HepG2 (cell line): Measurements from ENCODE around the gene RBM12. TPM values are rescaled to one million over a fixed set of nuclear protein-coding genes. Genes with fewer than 3 reads are reported as not detected.

Source experiments
- AKAP8 ChIP-seq: sonication (generic); formaldehyde crosslinking; IDR thresholded peaks from 2 replicates; pipeline ENCODE4 v1.5.1; 2020; ENCODE audit warnings: mild to moderate bottlenecking, missing genetic modification reagents
- CBX1 ChIP-seq: IDR thresholded peaks from one replicate; pipeline ENCODE4 v1.6.1; 2016; ENCODE audit warnings: antibody characterized with exemption, low read depth
- CBX2 ChIP-seq, 2 experiments: fragments of 200-600 bp in 1 of 2; sonication (generic); formaldehyde crosslinking in 1 of 2; IDR thresholded peaks; 2 replicates each; pipeline versions ENCODE4 v1.7.0 to v1.8.1; 2018 to 2022; ENCODE audit warnings: low read depth in 2 of 2, low read length in 1 of 2, mild to moderate bottlenecking in 1 of 2, missing genetic modification reagents in 1 of 2
- ELF1 ChIP-seq: sonication (generic); formaldehyde crosslinking; IDR thresholded peaks from 2 replicates; pipeline ENCODE4 v1.4.0; 2020; ENCODE audit warnings: missing genetic modification reagents
- KDM3A ChIP-seq: IDR thresholded peaks from 2 replicates; pipeline ENCODE4 v1.6.1; 2018; ENCODE audit warnings: low read depth, missing compliant biosample characterization
- KMT2B ChIP-seq: IDR thresholded peaks from 2 replicates; pipeline ENCODE4 v1.6.1; 2016; ENCODE audit warnings: missing genetic modification reagents, missing compliant biosample characterization
- MBD4 ChIP-seq: IDR thresholded peaks from 2 replicates; pipeline ENCODE4 v1.6.1; 2012; ENCODE audit warnings: low read length, inconsistent platforms, borderline replicate concordance
- MXI1 ChIP-seq: IDR thresholded peaks from 3 replicates; pipeline ENCODE4 v1.6.1; 2012; ENCODE audit warnings: low read depth, low read length, inconsistent platforms, borderline replicate concordance
- NFYC ChIP-seq: IDR thresholded peaks from 2 replicates; pipeline ENCODE4 v1.6.1; 2016; ENCODE audit warnings: missing genetic modification reagents, missing compliant biosample characterization
- RFX1 ChIP-seq: fragments of 450-650 bp; IDR thresholded peaks from 2 replicates; pipeline ENCODE4 v1.6.1; 2017
- SMARCE1 ChIP-seq: fragments of 450-650 bp; IDR thresholded peaks from 2 replicates; pipeline ENCODE4 v1.6.1; 2017; ENCODE audit warnings: borderline replicate concordance
- SMYD3 ChIP-seq: sonication (generic); formaldehyde crosslinking; IDR thresholded peaks from 2 replicates; pipeline ENCODE4 v1.8.1; 2023; ENCODE audit warnings: mild to moderate bottlenecking, missing genetic modification reagents
- SNAI1 ChIP-seq: sonication (generic); formaldehyde crosslinking; IDR thresholded peaks from 2 replicates; pipeline ENCODE4 v1.5.0; 2020; ENCODE audit warnings: mild to moderate bottlenecking, missing genetic modification reagents, borderline replicate concordance
- TBP ChIP-seq: sonication (generic); formaldehyde crosslinking; IDR thresholded peaks from 2 replicates; pipeline ENCODE4 v1.5.0; 2020; ENCODE audit warnings: missing genetic modification reagents
- ZBTB1 ChIP-seq: sonication (generic); formaldehyde crosslinking; IDR thresholded peaks from 2 replicates; pipeline ENCODE4 v1.4.0; 2020; ENCODE audit warnings: missing genetic modification reagents, borderline replicate concordance
- ZNF280B ChIP-seq: sonication (generic); formaldehyde crosslinking; IDR thresholded peaks from 2 replicates; pipeline ENCODE4 v1.5.0; 2020; ENCODE audit warnings: missing genetic modification reagents, mild to moderate bottlenecking, borderline replicate concordance
- ZNF512B ChIP-seq: sonication (generic); formaldehyde crosslinking; IDR thresholded peaks from 2 replicates; pipeline ENCODE4 v1.5.1; 2020; ENCODE audit warnings: missing genetic modification reagents, mild to moderate bottlenecking, borderline replicate concordance
- ZNF616 ChIP-seq: sonication (generic); formaldehyde crosslinking; IDR thresholded peaks from 2 replicates; pipeline ENCODE4 v1.5.0; 2020; ENCODE audit warnings: low read depth, mild to moderate bottlenecking, missing genetic modification reagents
- ZNF629 ChIP-seq: sonication (generic); formaldehyde crosslinking; conservative IDR thresholded peaks from 2 replicates; pipeline ENCODE4 v1.5.0; 2020; ENCODE audit warnings: missing genetic modification reagents
- ZSCAN31 ChIP-seq: sonication (generic); formaldehyde crosslinking; IDR thresholded peaks from 2 replicates; pipeline ENCODE4 v1.5.0; 2020; ENCODE audit warnings: low read depth, mild to moderate bottlenecking, missing genetic modification reagents
- polyA plus RNA-seq, 8 experiments: library from polyadenylated mRNA; depleted of rRNA in 3 of 8; stranded (reverse) in 7 of 8; unstranded in 1 of 8; fragments of >200 nt; fragmentation: Illumina TruSeq in 4 of 8; extraction: Trizol in 4 of 8; gene quantifications; 2 replicates each; pipeline versions ENCODE4 v1.2.1 to v1.2.3, GENCODE V29; 2011 to 2016; ENCODE audit warnings: low read depth in 4 of 8, missing spikeins in 1 of 8, mixed read lengths in 1 of 8; ENCODE audit not compliant: insufficient read depth in 1 of 8
- total RNA-seq, 5 experiments: library from RNA; depleted of rRNA; stranded (reverse); fragments of >200 nt; fragmentation: Illumina TruSeq; extraction: Trizol; gene quantifications; 2 replicates each; pipeline ENCODE4 v1.2.3, GENCODE V29; 2016; ENCODE audit warnings: low read depth in 1 of 5
- TF ChIP-seq, protein P1 (sequence below): sonication (generic); formaldehyde crosslinking; IDR thresholded peaks from 2 replicates; pipeline ENCODE4 v1.8.0; 2022; ENCODE audit warnings: missing genetic modification reagents, mild to moderate bottlenecking, moderate library complexity, borderline replicate concordance
- TF ChIP-seq, protein P2 (sequence below): sonication (generic); formaldehyde crosslinking; IDR thresholded peaks from 2 replicates; pipeline ENCODE4 v1.5.0; 2020; ENCODE audit warnings: mild to moderate bottlenecking, missing genetic modification reagents

The RBM12 gene
- total and polyA plus RNA-seq, 2 of the 13 experiments (the other 11 are each of a cell fraction or from before 2014, with no cell fraction given) = 97.9 to 104 TPM

- TF ChIP-seq NFYC (CRISPR knock-in tag) (no peak), KMT2B (no peak), CBX2 (IDR thresholded peaks at IDR 0.05; ENCODE audit: low read depth, low read length) (no peak), CBX2 (CRISPR knock-in tag; IDR thresholded peaks at IDR 0.05; ENCODE audit: low read depth) (no peak), ZNF280B (no peak), ZNF512B (no peak), ZBTB1 (CRISPR knock-in tag) (no peak), ZNF616 (CRISPR knock-in tag) (no peak), ELF1 (CRISPR knock-in tag) (peak; percentile 53; the same call in 1 of the 2 replicates), MXI1 (no peak), SMARCE1 (no peak; the same call in 1 of the 2 replicates), TBP (no peak), CBX1 (no peak), AKAP8 (no peak), ZNF629 (CRISPR knock-in tag) (peak; percentile 61; the same call in 1 of the 2 replicates), SNAI1 (0 out of 2 replicates have a peak, but pooled peaks have one; percentile 61), RFX1 (no peak), MBD4 (no peak), ZSCAN31 (no peak), KDM3A (CRISPR knock-in tag) (no peak), SMYD3 (CRISPR knock-in tag) (no peak)
- TF ChIP-seq, protein P1, sequence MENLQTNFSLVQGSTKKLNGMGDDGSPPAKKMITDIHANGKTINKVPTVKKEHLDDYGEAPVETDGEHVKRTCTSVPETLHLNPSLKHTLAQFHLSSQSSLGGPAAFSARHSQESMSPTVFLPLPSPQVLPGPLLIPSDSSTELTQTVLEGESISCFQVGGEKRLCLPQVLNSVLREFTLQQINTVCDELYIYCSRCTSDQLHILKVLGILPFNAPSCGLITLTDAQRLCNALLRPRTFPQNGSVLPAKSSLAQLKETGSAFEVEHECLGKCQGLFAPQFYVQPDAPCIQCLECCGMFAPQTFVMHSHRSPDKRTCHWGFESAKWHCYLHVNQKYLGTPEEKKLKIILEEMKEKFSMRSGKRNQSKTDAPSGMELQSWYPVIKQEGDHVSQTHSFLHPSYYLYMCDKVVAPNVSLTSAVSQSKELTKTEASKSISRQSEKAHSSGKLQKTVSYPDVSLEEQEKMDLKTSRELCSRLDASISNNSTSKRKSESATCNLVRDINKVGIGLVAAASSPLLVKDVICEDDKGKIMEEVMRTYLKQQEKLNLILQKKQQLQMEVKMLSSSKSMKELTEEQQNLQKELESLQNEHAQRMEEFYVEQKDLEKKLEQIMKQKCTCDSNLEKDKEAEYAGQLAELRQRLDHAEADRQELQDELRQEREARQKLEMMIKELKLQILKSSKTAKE = no peak
- TF ChIP-seq, protein P2, sequence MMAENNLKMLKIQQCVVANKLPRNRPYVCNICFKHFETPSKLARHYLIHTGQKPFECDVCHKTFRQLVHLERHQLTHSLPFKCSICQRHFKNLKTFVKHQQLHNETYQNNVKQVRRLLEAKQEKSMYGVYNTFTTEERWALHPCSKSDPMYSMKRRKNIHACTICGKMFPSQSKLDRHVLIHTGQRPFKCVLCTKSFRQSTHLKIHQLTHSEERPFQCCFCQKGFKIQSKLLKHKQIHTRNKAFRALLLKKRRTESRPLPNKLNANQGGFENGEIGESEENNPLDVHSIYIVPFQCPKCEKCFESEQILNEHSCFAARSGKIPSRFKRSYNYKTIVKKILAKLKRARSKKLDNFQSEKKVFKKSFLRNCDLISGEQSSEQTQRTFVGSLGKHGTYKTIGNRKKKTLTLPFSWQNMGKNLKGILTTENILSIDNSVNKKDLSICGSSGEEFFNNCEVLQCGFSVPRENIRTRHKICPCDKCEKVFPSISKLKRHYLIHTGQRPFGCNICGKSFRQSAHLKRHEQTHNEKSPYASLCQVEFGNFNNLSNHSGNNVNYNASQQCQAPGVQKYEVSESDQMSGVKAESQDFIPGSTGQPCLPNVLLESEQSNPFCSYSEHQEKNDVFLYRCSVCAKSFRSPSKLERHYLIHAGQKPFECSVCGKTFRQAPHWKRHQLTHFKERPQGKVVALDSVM = no peak
Measured at GRCh38 chr20:35695245-35695749, 30.6 kb upstream of the RBM12 start (continued).
